ENCODE data around the gene USF3.

The USF3 gene

DNA sequence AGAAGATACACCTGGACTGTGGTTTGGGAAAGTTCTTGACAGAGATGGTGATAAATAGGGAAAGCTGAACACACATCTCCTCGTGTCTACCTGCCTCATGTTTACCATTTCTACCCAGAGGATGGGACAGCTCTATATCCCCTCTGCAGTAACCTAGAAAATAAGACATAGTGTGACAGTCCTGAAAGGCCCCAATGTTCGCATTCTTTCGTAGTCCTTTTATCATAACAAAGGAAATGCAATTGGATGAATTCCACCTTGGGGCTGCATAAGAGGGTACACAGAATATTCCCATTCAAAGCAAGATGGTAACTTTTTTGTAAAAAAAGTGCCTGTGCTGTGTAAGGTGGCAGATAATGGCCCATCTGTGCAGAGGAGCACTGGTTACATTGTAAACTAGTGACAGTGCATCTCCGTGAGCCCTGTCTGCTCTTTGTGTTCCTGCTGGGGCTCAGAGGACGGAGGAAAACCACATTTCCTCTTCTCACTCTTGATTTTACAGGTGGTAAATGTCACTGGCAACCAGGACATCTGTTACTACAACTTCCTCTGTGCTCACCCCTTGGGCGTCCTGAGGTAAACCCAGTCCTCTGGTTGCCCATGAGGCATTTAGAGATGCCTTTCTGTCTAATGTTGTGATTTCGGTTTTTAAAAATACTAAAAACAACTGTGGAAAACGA, 89.8 kb downstream of the USF3 start:
- Histone ChIP-seq H3K27me3 (ENCODE audit: control insufficient read depth, insufficient read depth, low read length) (no peaks in the 10 kb centered on the region), H3K9ac (ENCODE audit: low read depth, low read length) (0 out of 2 replicates have a peak overlapping the region, but pooled peaks have one; percentile 3), H3K27ac (ENCODE audit: low read depth, low read length) (peak overlapping the region; percentile 69), H3K4me1 (ENCODE audit: control insufficient read depth, insufficient read depth, low read length) (peaks cover 22% of the 10 kb centered on the region), H3K4me3 (ENCODE audit: low read depth, low read length) (no peak overlapping the region; the same call in 1 of the 2 replicates), H3K36me3 (ENCODE audit: control insufficient read depth, insufficient read depth, low read length) (no peaks in the 10 kb centered on the region), H3K9me3 (ENCODE audit: control insufficient read depth, insufficient read depth, low read length) (no peaks in the 10 kb centered on the region)

DNA sequence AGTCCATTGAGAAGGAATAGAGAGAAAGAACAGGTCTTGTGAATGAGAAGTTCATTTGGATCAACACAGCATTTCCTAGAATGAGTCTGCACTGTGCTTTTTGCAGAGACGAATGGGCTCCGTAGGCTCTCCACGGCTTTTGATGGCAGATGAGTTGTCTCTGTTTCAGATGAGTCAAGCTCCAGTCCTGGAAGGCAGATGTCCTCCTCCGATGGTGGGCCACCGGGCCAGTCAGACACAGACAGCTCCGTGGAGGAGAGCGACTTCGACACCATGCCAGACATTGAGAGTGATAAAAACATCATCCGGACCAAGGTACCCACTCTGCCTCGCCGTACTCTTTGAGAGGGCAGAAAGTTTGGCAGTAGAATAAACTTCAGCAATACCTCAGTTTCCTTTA, 93.6 kb downstream of the USF3 start:
- Histone ChIP-seq H3K4me3 (ENCODE audit: low read depth, low read length) (no peak overlapping the region), H3K9me3 (ENCODE audit: control insufficient read depth, insufficient read depth, low read length) (no peaks in the 10 kb centered on the region)

DNA sequence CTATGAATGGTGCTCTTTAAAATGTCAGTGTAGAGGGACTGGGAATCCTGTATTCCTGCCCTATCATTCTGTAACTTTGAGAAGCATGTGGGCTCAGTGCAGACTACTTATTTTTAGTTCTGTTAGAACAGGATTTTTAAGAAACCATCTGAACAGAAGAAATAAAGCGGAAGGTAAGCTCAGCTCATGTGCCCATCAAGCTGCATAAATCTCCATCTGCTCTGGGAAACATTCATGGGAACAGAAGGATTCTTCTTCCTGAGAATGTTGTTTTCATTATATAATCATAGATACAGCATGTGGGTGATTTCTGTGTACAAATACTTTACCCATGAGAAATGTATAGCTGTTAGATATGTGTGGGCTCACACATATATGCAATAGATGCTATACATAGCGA, 94.2 kb downstream of the USF3 start:
- Histone ChIP-seq H3K27ac (ENCODE audit: low read depth, low read length) (no peak overlapping the region), H3K36me3 (ENCODE audit: control insufficient read depth, insufficient read depth, low read length) (no peaks in the 10 kb centered on the region), H3K9ac (ENCODE audit: low read depth, low read length) (no peak overlapping the region), H3K27me3 (ENCODE audit: control insufficient read depth, insufficient read depth, low read length) (no peaks in the 10 kb centered on the region), H3K4me1 (ENCODE audit: control insufficient read depth, insufficient read depth, low read length) (peaks cover 16% of the 10 kb centered on the region), H3K9me3 (ENCODE audit: control insufficient read depth, insufficient read depth, low read length) (no peaks in the 10 kb centered on the region), H3K4me3 (ENCODE audit: low read depth, low read length) (no peak overlapping the region)

More for the DNA sequence above, 93.6 kb downstream of the USF3 start:
- H3K27me3 ChIP-seq (ENCODE audit: control insufficient read depth, insufficient read depth, low read length): no peaks in the 10 kb centered on the region
- no peak overlapping the region for H3K27ac ChIP-seq (ENCODE audit: low read depth, low read length)
- H3K9ac ChIP-seq (ENCODE audit: low read depth, low read length): no peak overlapping the region
- H3K4me1 ChIP-seq (ENCODE audit: control insufficient read depth, insufficient read depth, low read length): peaks cover 22% of the 10 kb centered on the region
- H3K36me3 ChIP-seq (ENCODE audit: control insufficient read depth, insufficient read depth, low read length): no peaks in the 10 kb centered on the region

DNA sequence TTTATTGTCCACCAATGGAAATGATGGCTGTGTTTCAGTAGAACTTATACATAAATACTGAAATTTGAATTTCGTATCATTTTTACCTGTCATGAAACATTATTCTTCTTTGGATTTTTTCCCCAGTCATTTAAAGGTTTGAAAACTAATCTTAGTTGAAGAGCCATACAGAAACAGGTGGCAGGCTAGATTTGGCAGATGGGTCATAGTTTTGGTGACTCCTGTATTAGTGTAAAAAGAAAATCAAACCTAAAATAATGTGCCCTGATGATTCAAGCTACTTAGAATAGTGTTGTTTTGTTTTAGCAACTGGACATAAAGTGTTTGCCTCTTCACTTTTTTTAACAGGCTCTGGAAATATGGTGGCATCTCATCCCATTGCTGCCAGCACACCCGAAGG, 95.2 kb downstream of the USF3 start:
- Histone ChIP-seq H3K9ac (ENCODE audit: low read depth, low read length) (no peak overlapping the region), H3K4me3 (ENCODE audit: low read depth, low read length) (no peak overlapping the region), H3K27ac (ENCODE audit: low read depth, low read length) (no peak overlapping the region), H3K9me3 (ENCODE audit: control insufficient read depth, insufficient read depth, low read length) (no peaks in the 10 kb centered on the region), H3K27me3 (ENCODE audit: control insufficient read depth, insufficient read depth, low read length) (peaks cover under 1% of the 10 kb centered on the region; the same call in 1 of the 2 replicates), H3K36me3 (ENCODE audit: control insufficient read depth, insufficient read depth, low read length) (no peaks in the 10 kb centered on the region), H3K4me1 (ENCODE audit: control insufficient read depth, insufficient read depth, low read length) (peaks cover 6% of the 10 kb centered on the region)

DNA sequence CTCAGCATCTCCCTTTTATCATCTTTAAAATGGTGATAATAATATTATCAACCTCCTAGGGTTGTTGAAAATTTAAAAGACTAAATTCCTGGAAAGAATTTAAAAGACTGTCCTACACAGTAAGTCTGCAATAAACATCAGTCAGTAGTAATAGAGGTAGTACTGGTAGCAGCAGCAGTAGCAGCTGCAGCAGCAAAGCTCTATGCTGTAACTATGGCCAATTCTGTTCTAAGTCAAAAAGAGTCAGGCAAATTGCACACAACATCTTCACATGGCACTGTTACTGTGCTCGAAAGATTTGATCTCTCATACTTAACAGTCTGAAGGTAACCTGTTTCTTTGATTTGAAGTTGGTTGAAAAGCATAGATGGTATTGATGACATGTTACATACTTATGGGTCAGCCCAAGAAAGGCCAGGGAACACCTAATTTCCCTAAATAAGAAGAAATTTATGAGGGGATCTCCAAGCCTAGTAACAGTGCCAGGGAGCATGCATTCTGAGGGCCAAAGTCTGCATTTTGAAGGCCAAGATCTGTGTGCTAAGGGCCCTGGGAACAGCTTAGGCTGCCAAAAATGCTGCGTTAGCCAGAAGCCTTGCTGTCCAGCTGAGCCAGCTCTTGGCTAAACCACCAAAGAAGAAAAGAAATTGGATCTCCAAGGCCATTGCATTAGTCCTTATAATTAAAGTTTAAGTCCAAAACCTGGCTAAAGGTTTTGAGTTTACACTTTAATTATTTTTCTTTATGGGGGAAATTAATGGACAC, 95.8 kb downstream of the USF3 start:
- no peak overlapping the region for H3K4me3 ChIP-seq (ENCODE audit: low read depth, low read length)
- H3K4me1 ChIP-seq (ENCODE audit: control insufficient read depth, insufficient read depth, low read length): 0 out of 2 replicates have a peak, but pooled peaks cover 3% of the 10 kb centered on the region
- no peak overlapping the region for H3K9ac ChIP-seq (ENCODE audit: low read depth, low read length)
- no peak overlapping the region for H3K27ac ChIP-seq (ENCODE audit: low read depth, low read length)
- H3K36me3 ChIP-seq (ENCODE audit: control insufficient read depth, insufficient read depth, low read length): no peaks in the 10 kb centered on the region
- no peaks in the 10 kb centered on the region for H3K9me3 ChIP-seq (ENCODE audit: control insufficient read depth, insufficient read depth, low read length)
- H3K27me3 ChIP-seq (ENCODE audit: control insufficient read depth, insufficient read depth, low read length): peaks cover 7% of the 10 kb centered on the region

Measured in HUES48 (cell line).